Psoas muscle (tissue), 8 donors: ENCODE measurements around the gene TMTC4. TPM values are rescaled to one million over a fixed set of nuclear protein-coding genes. Genes with fewer than 3 reads are reported as not detected.
A peak's percentile ranks its signal among the peaks of the same experiment; 100 is the strongest.
"Not testable (repeated sequence)": the region's sequence is repeated elsewhere in the genome, so short reads cannot be mapped to it uniquely, and the experiment has no call there.

Experiments used
- ATAC-seq, 4 donors: fragments of 200-7000 bp; cut with Tn5 transposase; one replicate each; pipeline ENCODE4 v1.9.1; 2020; ENCODE audit warnings: moderate library complexity in 3 of 4, mild to moderate bottlenecking in 2 of 4
- DNase-seq, 2 donors: peaks; one replicate each; pipeline ENCODE4 v3.0.0-alpha.2; 2020
- H3K27ac ChIP-seq: fragments of 200-600 bp; one replicate; pipeline ENCODE4 v1.8.0; 2022
- H3K27me3 ChIP-seq, 3 donors: fragments of 200-600 bp in 1 of 3; one replicate each; pipeline versions ENCODE4 v1.6.1 to v1.8.0; 2013 to 2022; ENCODE audit warnings: low read length in 2 of 3, mild to moderate bottlenecking in 2 of 3, moderate library complexity in 1 of 3; ENCODE audit not compliant: insufficient read depth in 3 of 3
- H3K36me3 ChIP-seq, 2 donors: fragments of 200-600 bp in 1 of 2; one replicate each; pipeline versions ENCODE4 v1.6.1 to v1.8.0; 2013 to 2022; ENCODE audit warnings: low read depth in 1 of 2, mild to moderate bottlenecking in 1 of 2, moderate library complexity in 1 of 2; ENCODE audit not compliant: insufficient read depth in 1 of 2
- H3K4me1 ChIP-seq: fragments of 200-600 bp; one replicate; pipeline ENCODE4 v1.8.0; 2022
- H3K4me3 ChIP-seq: fragments of 200-600 bp; one replicate; pipeline ENCODE4 v1.8.0; 2022; ENCODE audit warnings: mild to moderate bottlenecking
- H3K9me3 ChIP-seq: fragments of 200-600 bp; one replicate; pipeline ENCODE4 v1.8.0; 2022
- WGBS, 3 donors: extraction: QIAGEN DNeasy Blood & Tissue Kit; methylation state at CpG; one replicate each; pipeline versions ENCODE4 v1.1.6 to v1.1.7; 2013; 5-methylcytosine and 5-hydroxymethylcytosine counted together
- intact Hi-C, 2 donors: fragments of 100-400 bp; cut with DNase I; formaldehyde crosslinking; loops; one replicate each; pipeline versions ENCODE4 v1.11.0 to v1.14.2; 2022
- polyA plus RNA-seq, 3 donors: library from polyadenylated mRNA; stranded (reverse); fragments of 200-250 nt; gene quantifications; one replicate each; pipeline ENCODE4 v1.2.3, GENCODE V29; 2013
- total RNA-seq, 4 donors: library from RNA; stranded (reverse); fragmentation: NEBNext Ultra II Directional in 2 of 4; extraction: Animal tissue kit (Norgen Biotek cat#: 25700) in 2 of 4; gene quantifications; one replicate each; pipeline versions ENCODE4 v1.2.1 to v1.2.4, GENCODE V29; 2021 to 2023
- TF ChIP-seq, protein P1 (sequence below): fragments of 200-600 bp; IDR thresholded peaks from one replicate; pipeline ENCODE4 v1.8.0; 2022; ENCODE audit warnings: antibody characterized with exemption
- donor health status: healthy with polysubstance abuse.
- donor health status: DM: no; HTN: no; CAD: no; lungs with moderate emphysema.
- donor health status: Bipolar disorder and iron deficiency.
- donor health status: healthy.
- donor health status: DM: yes; HTN: yes; CAD: no.
- donor health status: DM: no; HTN: no; CAD: no.
- donor health status: DM: no; HTN: no; CAD: no.
- donor health status: DM: yes; HTN: yes; CAD: no.

The TMTC4 gene
- total and polyA plus RNA-seq, 7 donors: 3.6 to 10.1 (median 6.9) TPM

DNA sequence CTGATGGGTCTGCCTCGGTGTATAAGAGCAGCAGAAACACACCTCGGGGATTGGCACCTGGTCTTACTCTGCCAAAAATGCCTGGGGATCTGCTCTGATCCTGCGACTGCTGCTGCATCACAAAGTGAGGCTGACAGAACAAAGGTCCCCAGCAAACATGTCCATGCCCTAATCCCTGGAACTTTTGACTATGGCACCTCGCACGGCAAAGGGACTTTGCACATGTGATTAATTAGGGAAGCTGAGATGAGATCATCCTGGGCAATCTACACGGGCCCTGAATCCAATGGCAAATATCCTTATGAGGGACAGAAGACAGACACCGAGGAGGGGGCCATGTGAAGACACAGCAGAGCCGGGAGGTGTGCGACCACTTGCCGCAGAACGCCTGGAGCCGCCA, 94.5 kb downstream of the TMTC4 start:
- Histone ChIP-seq H3K9me3 (no peaks in the 10 kb centered on the region), H3K4me3 (no peak overlapping the region), H3K27ac (no peak overlapping the region), H3K4me1 (no peaks in the 10 kb centered on the region), H3K36me3 (peaks cover 0 to 10% of the 10 kb centered on the region in 2 donors), H3K27me3 (no peaks in the 10 kb centered on the region)
- WGBS, 3 donors: 90 to 93% (median 92%) methylated on average over 12 of the region's 12 CpGs
- no peak for ATAC-seq
- TF ChIP-seq, protein P1, sequence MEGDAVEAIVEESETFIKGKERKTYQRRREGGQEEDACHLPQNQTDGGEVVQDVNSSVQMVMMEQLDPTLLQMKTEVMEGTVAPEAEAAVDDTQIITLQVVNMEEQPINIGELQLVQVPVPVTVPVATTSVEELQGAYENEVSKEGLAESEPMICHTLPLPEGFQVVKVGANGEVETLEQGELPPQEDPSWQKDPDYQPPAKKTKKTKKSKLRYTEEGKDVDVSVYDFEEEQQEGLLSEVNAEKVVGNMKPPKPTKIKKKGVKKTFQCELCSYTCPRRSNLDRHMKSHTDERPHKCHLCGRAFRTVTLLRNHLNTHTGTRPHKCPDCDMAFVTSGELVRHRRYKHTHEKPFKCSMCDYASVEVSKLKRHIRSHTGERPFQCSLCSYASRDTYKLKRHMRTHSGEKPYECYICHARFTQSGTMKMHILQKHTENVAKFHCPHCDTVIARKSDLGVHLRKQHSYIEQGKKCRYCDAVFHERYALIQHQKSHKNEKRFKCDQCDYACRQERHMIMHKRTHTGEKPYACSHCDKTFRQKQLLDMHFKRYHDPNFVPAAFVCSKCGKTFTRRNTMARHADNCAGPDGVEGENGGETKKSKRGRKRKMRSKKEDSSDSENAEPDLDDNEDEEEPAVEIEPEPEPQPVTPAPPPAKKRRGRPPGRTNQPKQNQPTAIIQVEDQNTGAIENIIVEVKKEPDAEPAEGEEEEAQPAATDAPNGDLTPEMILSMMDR: no peak
- DNase-seq: no peak
- intact Hi-C loops: no loop called here

DNA sequence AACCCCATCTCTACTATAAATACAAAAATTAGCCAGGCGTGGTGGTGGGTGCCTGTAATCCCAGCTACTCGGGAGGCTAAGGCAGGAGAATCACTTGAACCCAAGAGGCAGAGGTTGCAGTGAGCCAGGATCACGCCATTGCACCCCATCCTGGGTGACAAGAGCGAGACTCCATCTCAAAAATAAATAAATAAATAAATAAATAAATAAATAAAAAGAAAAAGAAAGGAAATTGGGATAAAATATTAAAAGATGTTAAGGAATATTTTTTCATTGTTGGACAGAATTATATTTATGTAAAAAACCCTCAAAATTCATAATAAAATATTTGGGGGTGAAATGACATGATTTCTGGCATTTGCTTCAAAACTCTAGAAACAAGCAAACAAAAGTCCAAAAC, 97.4 kb downstream of the TMTC4 start:
- H3K4me1 ChIP-seq, intact Hi-C loops, H3K9me3 ChIP-seq, H3K4me3 ChIP-seq, H3K27ac ChIP-seq, H3K36me3 ChIP-seq, ATAC-seq, DNase-seq, H3K27me3 ChIP-seq: not testable (repeated sequence)
- 96 to 100% (median 96%) methylated on average over 4 of the region's 4 CpGs for WGBS, 3 donors

DNA sequence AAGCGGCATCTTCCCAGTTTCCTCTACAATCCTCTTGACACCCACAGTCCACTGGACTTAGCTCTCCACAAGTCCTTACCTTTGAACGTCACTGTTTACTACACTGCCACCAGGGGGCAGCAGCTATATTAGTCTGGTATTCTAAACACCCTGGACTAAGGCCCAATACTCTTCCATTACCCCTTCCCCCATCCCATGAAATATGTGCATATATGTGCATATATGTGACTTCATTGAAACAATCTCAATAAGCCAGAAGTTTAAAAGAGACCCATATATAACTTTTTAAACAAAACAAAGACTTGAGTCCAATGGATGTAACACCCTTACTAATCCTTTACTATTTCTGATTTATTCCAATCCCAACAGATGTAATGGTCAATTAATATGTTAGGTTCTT, 101.5 kb downstream of the TMTC4 start:
- ATAC-seq (peak; percentile 65 to 88 (median 72)), DNase-seq (peak; percentile 51 to 68)
- no peaks in the 10 kb centered on the region for H3K9me3 ChIP-seq
- no peak overlapping the region for H3K27ac ChIP-seq
- 45 to 49% (median 45%) methylated on average over 2 of the region's 2 CpGs for WGBS, 3 donors
- intact Hi-C loops: loop anchor here in 1 of 2 donors (5.0 kb wide), 1 partner anchor 554 kb away; no protein-coding TSS in a partner anchor
- H3K4me3 ChIP-seq: no peak overlapping the region
- no peaks in the 10 kb centered on the region for H3K36me3 ChIP-seq
- TF ChIP-seq, protein P1: peak; percentile 73
- H3K4me1 ChIP-seq: no peaks in the 10 kb centered on the region
- H3K27me3 ChIP-seq: no peaks in the 10 kb centered on the region

DNA sequence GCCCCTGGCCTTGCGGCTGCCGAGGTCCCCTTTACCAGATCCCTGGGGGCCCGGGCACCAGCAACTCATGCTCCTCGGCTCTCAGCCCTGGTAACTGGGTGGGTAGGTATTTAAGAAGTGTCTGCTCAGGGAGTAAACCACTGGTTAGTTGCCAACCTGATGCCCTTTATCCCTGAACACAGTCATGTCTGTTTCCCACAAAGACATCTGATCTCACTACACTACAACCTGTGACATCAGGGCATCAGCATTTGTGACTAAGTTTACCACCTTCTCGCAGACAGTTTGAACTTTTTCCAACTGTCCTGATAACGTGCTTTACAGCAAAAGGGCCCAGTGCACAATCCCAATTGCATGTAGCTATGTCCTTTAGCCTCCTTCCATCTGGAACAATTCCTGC, 108.1 kb downstream of the TMTC4 start:
- no peak overlapping the region for H3K27ac ChIP-seq
- ATAC-seq (peak; percentile 27 to 68 (median 42)), DNase-seq (no peak)
- TF ChIP-seq, protein P1: no peak
- H3K9me3 ChIP-seq: no peaks in the 10 kb centered on the region
- no peaks in the 10 kb centered on the region for H3K27me3 ChIP-seq
- 68 to 87% (median 77%) methylated on average over 6 of the region's 6 CpGs for WGBS, 3 donors
- no peaks in the 10 kb centered on the region for H3K4me1 ChIP-seq
- no peaks in the 10 kb centered on the region for H3K36me3 ChIP-seq
- intact Hi-C loops: no loop called here
- no peak overlapping the region for H3K4me3 ChIP-seq

DNA sequence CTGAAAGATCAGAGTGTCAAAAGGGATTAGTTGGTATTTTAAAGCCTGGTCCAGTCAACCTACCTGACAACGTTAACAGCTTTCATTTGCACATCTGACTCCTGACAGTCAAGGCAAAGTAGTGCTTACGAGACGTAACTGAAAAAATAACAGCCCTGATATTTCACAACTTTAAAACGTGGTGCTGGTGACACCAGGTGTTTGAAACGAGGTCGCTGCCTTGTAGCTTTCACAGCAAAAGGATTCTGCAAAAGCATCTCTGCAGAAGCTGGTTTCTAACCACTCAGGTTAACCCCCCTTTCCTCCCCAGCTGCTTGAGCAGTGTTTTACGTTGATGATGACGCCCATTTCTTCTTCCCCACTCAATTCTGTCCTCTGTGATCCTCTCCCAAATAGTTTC, 109.3 kb downstream of the TMTC4 start:
- Histone ChIP-seq H3K4me1 (no peaks in the 10 kb centered on the region), H3K4me3 (no peak overlapping the region), H3K9me3 (no peaks in the 10 kb centered on the region), H3K27me3 (no peaks in the 10 kb centered on the region), H3K27ac (no peak overlapping the region), H3K36me3 (no peaks in the 10 kb centered on the region)
- WGBS, 3 donors: 65 to 73% (median 69%) methylated on average over 8 of the region's 8 CpGs
- intact Hi-C loops: no loop called here
- DNase-seq (no peak), ATAC-seq (no peak)
- TF ChIP-seq, protein P1: no peak
